Neural crest cell (in vitro differentiated cells): ENCODE measurements around the gene PDLIM7. TPM values are rescaled to one million over a fixed set of nuclear protein-coding genes. Genes with fewer than 3 reads are reported as not detected.

ENCODE experiments used
- DNase-seq: peaks from one replicate; pipeline ENCODE4 v3.0.0; 2021; ENCODE audit warnings: low read depth, mixed read lengths, low spot score
- H3K27ac Mint-ChIP-seq: one replicate; pipeline ENCODE4 v1.8.0; 2021; ENCODE audit warnings: mild to moderate bottlenecking, mixed read lengths; ENCODE audit not compliant: unreplicated experiment
- H3K27me3 Mint-ChIP-seq: 2 replicates; pipeline ENCODE4 v1.8.0; 2021; ENCODE audit warnings: low read depth, mild to moderate bottlenecking, mixed read lengths
- H3K36me3 Mint-ChIP-seq: 2 replicates; pipeline ENCODE4 v1.8.0; 2021; ENCODE audit warnings: low read depth, mild to moderate bottlenecking, mixed read lengths
- H3K4me1 Mint-ChIP-seq: 2 replicates; pipeline ENCODE4 v1.8.0; 2021; ENCODE audit warnings: mixed read lengths
- H3K4me3 Mint-ChIP-seq: one replicate; pipeline ENCODE4 v1.8.0; 2021; ENCODE audit warnings: mild to moderate bottlenecking, mixed read lengths
- H3K9me3 Mint-ChIP-seq: 2 replicates; pipeline ENCODE4 v1.8.0; 2021; ENCODE audit warnings: mixed read lengths
- CTCF ChIP-seq: fragments of 200-600 bp; sonication (generic); conservative IDR thresholded peaks from 2 replicates; pipeline ENCODE4 v1.5.0; 2021; ENCODE audit warnings: antibody characterized with exemption, mild to moderate bottlenecking
- total RNA-seq: library from RNA; stranded (reverse); gene quantifications from 2 replicates; pipeline ENCODE4 v1.2.1, GENCODE V29; 2021

The PDLIM7 gene
- total RNA-seq, 1 donor from 2014 or later = 147 TPM

GRCh38 chr5:177440990-177441780 is 56.2 kb downstream of the PDLIM7 start:
- H3K4me1 Mint-ChIP-seq = peaks cover 23% of the 10 kb centered on the region
- no peaks in the 10 kb centered on the region for H3K9me3 Mint-ChIP-seq
- TF ChIP-seq CTCF = no peak
- peaks cover 9% of the 10 kb centered on the region for H3K36me3 Mint-ChIP-seq
- no peak for DNase-seq
- H3K27ac Mint-ChIP-seq = peak overlapping the region; percentile 86
- H3K4me3 Mint-ChIP-seq = peak overlapping the region; percentile 57
- peaks cover 22% of the 10 kb centered on the region for H3K27me3 Mint-ChIP-seq

DNA sequence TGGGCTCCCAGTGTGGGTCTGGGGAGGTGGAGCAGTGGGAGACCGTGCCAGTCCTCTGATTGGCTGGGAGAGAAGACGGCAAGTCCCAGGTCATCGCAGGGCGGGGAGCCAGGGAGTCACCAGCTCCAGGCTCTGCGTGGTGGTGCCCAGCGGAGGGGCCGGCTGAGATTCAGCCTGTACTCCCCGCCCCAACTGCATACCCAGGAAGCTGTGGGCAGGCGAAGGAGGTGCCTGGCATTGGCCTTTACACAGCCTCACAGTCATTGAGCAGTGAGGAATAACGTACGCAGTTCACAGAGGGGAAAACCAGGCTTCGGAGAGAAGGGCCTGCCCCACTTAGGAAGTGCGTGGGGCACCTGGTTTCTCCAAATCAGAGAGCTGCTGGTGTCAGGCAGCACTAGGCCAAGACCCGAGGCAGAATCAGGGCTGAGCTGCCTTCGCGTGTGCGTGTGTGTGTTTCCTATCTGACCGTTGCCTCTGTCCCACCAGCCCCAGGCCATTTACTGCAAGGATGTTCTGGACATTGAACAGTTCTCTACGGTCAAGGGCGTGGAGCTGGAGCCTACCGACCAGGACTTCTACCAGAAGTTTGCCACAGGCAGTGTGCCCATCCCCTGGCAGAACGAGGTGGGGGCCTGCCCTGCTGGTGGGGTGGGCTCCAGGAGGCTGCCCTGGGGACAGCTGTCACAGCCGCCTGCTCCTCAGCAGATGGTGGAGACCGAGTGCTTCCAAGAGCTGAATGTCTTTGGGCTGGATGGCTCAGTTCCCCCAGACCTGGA is 57.0 kb downstream of the PDLIM7 start:
- H3K36me3 Mint-ChIP-seq = peaks cover 9% of the 10 kb centered on the region
- no peak for TF ChIP-seq CTCF
- H3K4me1 Mint-ChIP-seq = peaks cover 16% of the 10 kb centered on the region
- H3K27ac Mint-ChIP-seq = no peak overlapping the region
- peak overlapping the region; percentile 42 for H3K4me3 Mint-ChIP-seq
- DNase-seq = no peak
- peaks cover 14% of the 10 kb centered on the region for H3K27me3 Mint-ChIP-seq
- H3K9me3 Mint-ChIP-seq = no peaks in the 10 kb centered on the region

DNA sequence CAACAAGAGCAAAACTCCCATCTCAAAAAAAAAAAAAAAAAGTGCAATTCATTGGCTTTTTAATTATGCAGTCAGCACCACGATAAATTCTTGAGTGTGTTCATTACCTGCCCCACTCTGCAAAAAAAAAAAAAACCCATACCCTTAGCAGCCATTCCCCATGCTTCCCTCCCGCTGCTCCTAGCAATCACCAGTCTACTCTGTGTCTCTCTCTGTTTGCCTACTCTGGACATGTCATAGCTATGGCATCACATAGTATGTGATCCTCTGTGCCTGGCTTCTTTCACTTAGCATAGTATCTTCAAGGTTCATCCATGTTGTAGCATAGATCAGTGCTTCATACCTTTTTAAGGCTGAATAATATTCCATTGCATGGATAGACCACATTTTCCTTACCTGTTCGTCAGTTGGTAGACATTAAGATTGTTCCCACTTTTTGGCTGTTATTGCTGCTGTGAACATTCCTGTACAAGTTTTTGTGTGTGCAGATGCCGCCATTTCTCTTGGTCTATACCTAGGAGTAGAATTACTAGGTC is 57.8 kb downstream of the PDLIM7 start:
- H3K36me3 Mint-ChIP-seq = peaks cover 9% of the 10 kb centered on the region
- H3K9me3 Mint-ChIP-seq = no peaks in the 10 kb centered on the region
- peak overlapping the region; percentile 42 for H3K4me3 Mint-ChIP-seq
- no peak for DNase-seq
- peaks cover 6% of the 10 kb centered on the region for H3K27me3 Mint-ChIP-seq
- no peak overlapping the region for H3K27ac Mint-ChIP-seq
- no peak for TF ChIP-seq CTCF
- peaks cover 7% of the 10 kb centered on the region for H3K4me1 Mint-ChIP-seq

GRCh38 chr5:177438468-177438867 is 58.9 kb downstream of the PDLIM7 start:
- Mint-ChIP-seq H3K9me3 (no peaks in the 10 kb centered on the region), H3K36me3 (peaks cover 9% of the 10 kb centered on the region), H3K27ac (no peak overlapping the region), H3K4me3 (peak overlapping the region; percentile 71), H3K27me3 (peaks cover 4% of the 10 kb centered on the region), H3K4me1 (peaks cover 4% of the 10 kb centered on the region)
- DNase-seq = no peak
- no peak for TF ChIP-seq CTCF

GRCh38 chr5:177437623-177438022 is 59.8 kb downstream of the PDLIM7 start:
- H3K36me3 Mint-ChIP-seq = peaks cover 9% of the 10 kb centered on the region
- H3K4me1 Mint-ChIP-seq = peaks cover 4% of the 10 kb centered on the region
- H3K4me3 Mint-ChIP-seq = peak overlapping the region; percentile 28
- H3K27ac Mint-ChIP-seq = no peak overlapping the region
- H3K9me3 Mint-ChIP-seq = no peaks in the 10 kb centered on the region
- TF ChIP-seq CTCF = no peak
- peaks cover 4% of the 10 kb centered on the region for H3K27me3 Mint-ChIP-seq
- DNase-seq = no peak
